ENCODE results near the gene NECTIN3. TPM values are rescaled to one million over a fixed set of nuclear protein-coding genes. Genes with fewer than 3 reads are reported as not detected.

NECTIN3 gene
- total and polyA plus RNA-seq, 8 donors: 1.3 to 10.3 (median 6.6) TPM

DNA sequence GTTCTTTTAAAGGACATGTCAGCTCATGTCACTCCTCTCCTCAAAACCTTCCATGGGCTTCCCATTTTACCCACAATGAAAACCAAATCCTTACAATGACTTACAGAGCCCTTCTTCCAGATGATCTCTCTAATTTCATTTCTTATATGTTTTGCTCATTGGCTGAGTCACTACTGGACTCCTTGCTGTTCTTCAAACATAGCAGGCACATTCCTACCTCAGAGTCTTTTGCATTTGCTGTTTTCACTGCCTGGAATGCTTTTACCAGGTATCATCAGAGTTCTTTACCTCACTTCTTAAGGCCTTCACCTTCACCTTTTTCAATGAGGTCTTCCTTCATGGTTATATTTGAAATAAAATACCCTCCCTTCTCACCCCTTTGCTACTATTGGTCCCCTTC, 57.3 kb downstream of the NECTIN3 start:
- TF ChIP-seq, protein P1, sequence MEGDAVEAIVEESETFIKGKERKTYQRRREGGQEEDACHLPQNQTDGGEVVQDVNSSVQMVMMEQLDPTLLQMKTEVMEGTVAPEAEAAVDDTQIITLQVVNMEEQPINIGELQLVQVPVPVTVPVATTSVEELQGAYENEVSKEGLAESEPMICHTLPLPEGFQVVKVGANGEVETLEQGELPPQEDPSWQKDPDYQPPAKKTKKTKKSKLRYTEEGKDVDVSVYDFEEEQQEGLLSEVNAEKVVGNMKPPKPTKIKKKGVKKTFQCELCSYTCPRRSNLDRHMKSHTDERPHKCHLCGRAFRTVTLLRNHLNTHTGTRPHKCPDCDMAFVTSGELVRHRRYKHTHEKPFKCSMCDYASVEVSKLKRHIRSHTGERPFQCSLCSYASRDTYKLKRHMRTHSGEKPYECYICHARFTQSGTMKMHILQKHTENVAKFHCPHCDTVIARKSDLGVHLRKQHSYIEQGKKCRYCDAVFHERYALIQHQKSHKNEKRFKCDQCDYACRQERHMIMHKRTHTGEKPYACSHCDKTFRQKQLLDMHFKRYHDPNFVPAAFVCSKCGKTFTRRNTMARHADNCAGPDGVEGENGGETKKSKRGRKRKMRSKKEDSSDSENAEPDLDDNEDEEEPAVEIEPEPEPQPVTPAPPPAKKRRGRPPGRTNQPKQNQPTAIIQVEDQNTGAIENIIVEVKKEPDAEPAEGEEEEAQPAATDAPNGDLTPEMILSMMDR (IDR thresholded peaks at IDR 0.05): no peak
- Histone ChIP-seq H3K27ac (no peak overlapping the region), H3K36me3 (no peaks in the 10 kb centered on the region), H3K9me3 (no peaks in the 10 kb centered on the region), H3K27me3 (no peaks in the 10 kb centered on the region), H3K4me1 (no peaks in the 10 kb centered on the region), H3K4me3 (no peak overlapping the region)
- ATAC-seq (no peak), FAIRE-seq (no peak), DNase-seq (no peak)
- intact Hi-C loops (cut with DNase I): no loop called here

GRCh38 chr3:111130827-111131226, 59.2 kb downstream of the NECTIN3 start:
- 96 to 100% methylated on average over 1 of the region's 1 CpG for WGBS, 2 donors
- intact Hi-C loops (cut with DNase I): no loop called here
- ATAC-seq: no peak

DNA sequence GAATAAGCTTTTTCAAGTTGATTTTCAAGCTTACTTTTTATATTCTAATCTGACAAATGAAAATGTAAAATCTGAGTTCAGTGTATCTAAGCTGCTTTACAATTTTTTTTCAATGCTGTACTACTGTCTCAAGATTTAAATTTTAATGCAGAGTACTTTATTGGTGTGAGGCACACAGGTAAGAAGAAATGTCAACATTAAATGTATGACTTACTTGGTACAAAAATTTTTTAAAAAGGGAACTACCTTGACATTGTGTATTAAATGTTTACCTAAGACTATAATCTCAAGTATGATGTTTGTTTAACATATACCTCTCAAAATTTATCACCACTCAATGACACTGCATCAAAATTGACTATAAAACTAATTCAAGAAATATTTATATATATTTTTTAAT, 62.7 kb downstream of the NECTIN3 start:
- TF ChIP-seq, protein P1 (IDR thresholded peaks at IDR 0.05): no peak
- Histone ChIP-seq H3K4me3 (no peak overlapping the region), H3K27ac (no peak overlapping the region), H3K27me3 (no peaks in the 10 kb centered on the region), H3K4me1 (no peaks in the 10 kb centered on the region), H3K9me3 (no peaks in the 10 kb centered on the region), H3K36me3 (no peaks in the 10 kb centered on the region)
- ATAC-seq: no peak
- no peak for DNase-seq
- intact Hi-C loops (cut with DNase I): no loop called here
- FAIRE-seq: no peak

More at GRCh38 chr3:111130827-111131226, 59.2 kb downstream of the NECTIN3 start:
- no peaks in the 10 kb centered on the region for H3K27me3 ChIP-seq
- no peak for DNase-seq
- no peak overlapping the region for H3K27ac ChIP-seq
- H3K9me3 ChIP-seq: no peaks in the 10 kb centered on the region
- H3K4me1 ChIP-seq: no peaks in the 10 kb centered on the region
- FAIRE-seq: no peak
- TF ChIP-seq, protein P1 (IDR thresholded peaks at IDR 0.05): no peak
- no peaks in the 10 kb centered on the region for H3K36me3 ChIP-seq
- no peak overlapping the region for H3K4me3 ChIP-seq

GRCh38 chr3:111151438-111151837, 79.8 kb downstream of the NECTIN3 start:
- FAIRE-seq: no peak

DNA sequence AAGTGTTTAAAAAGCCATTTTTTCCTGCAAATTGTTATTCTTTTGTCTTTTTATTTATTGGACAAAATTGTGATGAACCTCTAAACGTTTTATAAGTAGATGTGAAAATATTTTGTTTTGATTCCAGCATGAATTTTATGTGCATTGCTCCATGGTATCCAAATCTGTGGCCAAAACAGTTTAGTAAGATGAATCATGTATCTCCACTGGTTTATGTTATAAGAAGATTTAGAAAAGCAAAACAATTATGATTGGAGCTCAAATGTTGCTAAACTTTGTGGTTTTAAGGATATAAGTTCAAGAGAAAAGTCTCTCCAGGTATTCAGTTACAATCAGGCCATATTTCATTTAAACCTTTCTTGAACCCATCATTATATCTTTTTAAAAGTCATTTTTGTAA, 80.9 kb downstream of the NECTIN3 start:
- intact Hi-C loops (cut with DNase I): no loop called here
- 50 to 57% methylated on average over 1 of the region's 1 CpG for WGBS, 2 donors
- DNase-seq (no peak), ATAC-seq (no peak), FAIRE-seq (no peak)
- H3K4me1 ChIP-seq: no peaks in the 10 kb centered on the region
- no peaks in the 10 kb centered on the region for H3K27me3 ChIP-seq
- no peak overlapping the region for H3K27ac ChIP-seq
- no peaks in the 10 kb centered on the region for H3K36me3 ChIP-seq
- no peak overlapping the region for H3K4me3 ChIP-seq
- no peaks in the 10 kb centered on the region for H3K9me3 ChIP-seq
- TF ChIP-seq, protein P1 (IDR thresholded peaks at IDR 0.05): no peak

More at GRCh38 chr3:111151438-111151837, 79.8 kb downstream of the NECTIN3 start:
- intact Hi-C loops (cut with DNase I): no loop called here
- ATAC-seq (peak in 2 of 4 donors; percentile 65 to 80), DNase-seq (no peak)
- Histone ChIP-seq H3K36me3 (no peaks in the 10 kb centered on the region), H3K9me3 (no peaks in the 10 kb centered on the region), H3K4me3 (no peak overlapping the region), H3K27ac (no peak overlapping the region), H3K27me3 (no peaks in the 10 kb centered on the region), H3K4me1 (no peaks in the 10 kb centered on the region)
- TF ChIP-seq, protein P1 (IDR thresholded peaks at IDR 0.05): no peak
